ENCODE measurements around the gene B4GAT1. TPM values are rescaled to one million over a fixed set of nuclear protein-coding genes. Genes with fewer than 3 reads are reported as not detected.

B4GAT1 gene
- total RNA-seq, 1 donor from 2014 or later, result 28.7 TPM

GRCh38 chr11:66346476-66347424, 679 bp downstream of the B4GAT1 start:
- no peak for DNase-seq (ENCODE audit: low spot score, unreplicated experiment)
- Mint-ChIP-seq H3K4me3 (ENCODE audit: low read depth) (peak overlapping the region; percentile 96), H3K36me3 (ENCODE audit: insufficient read depth) (peaks cover 1% of the 10 kb centered on the region), H3K27ac (peak overlapping the region; percentile 84), H3K4me1 (ENCODE audit: low read depth) (peaks cover 44% of the 10 kb centered on the region), H3K27me3 (no peaks in the 10 kb centered on the region), H3K9me3 (ENCODE audit: low read depth) (no peaks in the 10 kb centered on the region)
- TF ChIP-seq, protein P1, sequence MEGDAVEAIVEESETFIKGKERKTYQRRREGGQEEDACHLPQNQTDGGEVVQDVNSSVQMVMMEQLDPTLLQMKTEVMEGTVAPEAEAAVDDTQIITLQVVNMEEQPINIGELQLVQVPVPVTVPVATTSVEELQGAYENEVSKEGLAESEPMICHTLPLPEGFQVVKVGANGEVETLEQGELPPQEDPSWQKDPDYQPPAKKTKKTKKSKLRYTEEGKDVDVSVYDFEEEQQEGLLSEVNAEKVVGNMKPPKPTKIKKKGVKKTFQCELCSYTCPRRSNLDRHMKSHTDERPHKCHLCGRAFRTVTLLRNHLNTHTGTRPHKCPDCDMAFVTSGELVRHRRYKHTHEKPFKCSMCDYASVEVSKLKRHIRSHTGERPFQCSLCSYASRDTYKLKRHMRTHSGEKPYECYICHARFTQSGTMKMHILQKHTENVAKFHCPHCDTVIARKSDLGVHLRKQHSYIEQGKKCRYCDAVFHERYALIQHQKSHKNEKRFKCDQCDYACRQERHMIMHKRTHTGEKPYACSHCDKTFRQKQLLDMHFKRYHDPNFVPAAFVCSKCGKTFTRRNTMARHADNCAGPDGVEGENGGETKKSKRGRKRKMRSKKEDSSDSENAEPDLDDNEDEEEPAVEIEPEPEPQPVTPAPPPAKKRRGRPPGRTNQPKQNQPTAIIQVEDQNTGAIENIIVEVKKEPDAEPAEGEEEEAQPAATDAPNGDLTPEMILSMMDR (IDR thresholded peaks at IDR 0.05; ENCODE audit: unreplicated experiment), result no peak

- H3K4me1 Mint-ChIP-seq (ENCODE audit: low read depth), result peaks cover 35% of the 10 kb centered on the region
- H3K27me3 Mint-ChIP-seq, result no peaks in the 10 kb centered on the region
- H3K4me3 Mint-ChIP-seq (ENCODE audit: low read depth), result peak overlapping the region; percentile 96
- H3K9me3 Mint-ChIP-seq (ENCODE audit: low read depth), result no peaks in the 10 kb centered on the region
- H3K27ac Mint-ChIP-seq, result peak overlapping the region; percentile 96
- H3K36me3 Mint-ChIP-seq (ENCODE audit: insufficient read depth), result peaks cover 3% of the 10 kb centered on the region
- no peak for DNase-seq (ENCODE audit: low spot score, unreplicated experiment)
- TF ChIP-seq, protein P1 (IDR thresholded peaks at IDR 0.05; ENCODE audit: unreplicated experiment), result no peak
Measured at GRCh38 chr11:66345316-66345649, 2.1 kb downstream of the B4GAT1 start.

GRCh38 chr11:66344550-66345315, 2.7 kb downstream of the B4GAT1 start, which contains the start of gene BRMS1:
Gene BRMS1 (minus strand): TSS chr11:66345104. CDS start chr11:66342234, 2,870 bp downstream.
- Mint-ChIP-seq H3K27ac (peak within 1 kb of the TSS; percentile 96), H3K4me3 (ENCODE audit: low read depth) (peak within 1 kb of the TSS; percentile 96), H3K36me3 (ENCODE audit: insufficient read depth) (peaks cover 3% of the 10 kb centered on the region), H3K4me1 (ENCODE audit: low read depth) (peaks cover 35% of the 10 kb centered on the region), H3K27me3 (no peaks in the 10 kb centered on the region), H3K9me3 (ENCODE audit: low read depth) (no peaks in the 10 kb centered on the region)
- peak; percentile 89 for DNase-seq (ENCODE audit: low spot score, unreplicated experiment)
- TF ChIP-seq, protein P1 (IDR thresholded peaks at IDR 0.05; ENCODE audit: unreplicated experiment), result peak; percentile 26

GRCh38 chr11:66343176-66343575, 4.3 kb downstream of the B4GAT1 start:
- Mint-ChIP-seq H3K4me3 (ENCODE audit: low read depth) (peak overlapping the region; percentile 96), H3K9me3 (ENCODE audit: low read depth) (no peaks in the 10 kb centered on the region), H3K27ac (peak overlapping the region; percentile 67), H3K4me1 (ENCODE audit: low read depth) (peaks cover 31% of the 10 kb centered on the region), H3K27me3 (no peaks in the 10 kb centered on the region), H3K36me3 (ENCODE audit: insufficient read depth) (peaks cover 5% of the 10 kb centered on the region)
- DNase-seq (ENCODE audit: low spot score, unreplicated experiment), result no peak
- TF ChIP-seq, protein P1 (IDR thresholded peaks at IDR 0.05; ENCODE audit: unreplicated experiment), result no peak

DNA sequence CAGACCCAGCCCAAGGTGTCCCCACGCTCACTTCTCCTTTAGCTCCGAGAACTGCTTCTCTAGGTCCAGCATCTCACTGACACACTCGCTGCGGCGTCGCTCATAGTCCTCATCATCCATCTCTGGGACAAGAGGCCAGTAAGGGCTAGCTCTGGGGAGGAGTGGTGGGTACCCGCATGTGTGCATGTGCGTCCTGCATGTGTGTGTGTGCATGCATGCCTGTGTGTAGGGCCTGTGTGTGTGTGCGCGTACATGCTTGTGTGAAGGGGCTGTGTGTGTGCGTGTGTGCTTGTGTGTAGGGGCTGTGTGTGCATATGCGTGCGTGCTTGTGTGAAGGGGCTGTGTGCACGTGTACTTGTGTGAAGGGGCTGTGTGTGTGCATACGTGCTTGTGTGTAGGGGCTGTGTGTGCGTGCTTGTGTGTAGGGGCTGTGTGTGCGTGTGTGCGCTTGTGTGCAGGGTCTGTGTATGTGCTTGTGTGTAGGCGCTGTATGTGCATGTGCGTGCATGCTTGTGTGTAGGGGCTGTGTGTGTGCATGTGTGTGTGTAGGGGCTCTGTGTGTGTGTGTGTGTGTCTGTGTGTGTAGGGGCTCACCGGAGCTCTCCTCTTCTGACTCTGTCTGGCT, 5.8 kb downstream of the B4GAT1 start:
- Mint-ChIP-seq H3K9me3 (ENCODE audit: low read depth) (no peaks in the 10 kb centered on the region), H3K4me3 (ENCODE audit: low read depth) (no peak overlapping the region), H3K27ac (no peak overlapping the region), H3K36me3 (ENCODE audit: insufficient read depth) (peaks cover 4% of the 10 kb centered on the region), H3K27me3 (no peaks in the 10 kb centered on the region), H3K4me1 (ENCODE audit: low read depth) (peaks cover 27% of the 10 kb centered on the region)
- DNase-seq (ENCODE audit: low spot score, unreplicated experiment), result no peak
- TF ChIP-seq, protein P1 (IDR thresholded peaks at IDR 0.05; ENCODE audit: unreplicated experiment), result no peak
